Vagina (tissue), 2 donors: ENCODE results near the gene STX1A. TPM values are rescaled to one million over a fixed set of nuclear protein-coding genes. Genes with fewer than 3 reads are reported as not detected.

Experiments
- DNase-seq, 2 donors: peaks; one replicate each; pipeline ENCODE4 v3.0.0-alpha.2; 2017; ENCODE audit errors: extremely low spot score in 2 of 2
- H3K27ac ChIP-seq: fragments of 200-600 bp; sonication (generic); one replicate; pipeline ENCODE4 v1.5.1; 2019
- H3K27me3 ChIP-seq: fragments of 200-600 bp; sonication (generic); one replicate; pipeline ENCODE4 v1.5.1; 2019
- H3K36me3 ChIP-seq, 2 donors: fragments of 200-600 bp; sonication (generic); one replicate each; pipeline ENCODE4 v1.5.1; 2017 to 2019
- H3K4me1 ChIP-seq: fragments of 200-600 bp; sonication (generic); one replicate; pipeline ENCODE4 v1.5.1; 2019
- H3K4me3 ChIP-seq, 2 donors: fragments of 200-600 bp; sonication (generic); 1 replicate in 1 of 2; 2 replicates in 1 of 2; pipeline ENCODE4 v1.5.1; 2016 to 2019
- H3K9me3 ChIP-seq: fragments of 200-600 bp; sonication (generic); one replicate; pipeline ENCODE4 v1.5.1; 2019
- POLR2A ChIP-seq, 2 donors: fragments of 450-650 bp; IDR thresholded peaks; one replicate each; pipeline ENCODE4 v1.6.1; 2017; ENCODE audit warnings: antibody characterized with exemption in 2 of 2, mild to moderate bottlenecking in 2 of 2, moderate library complexity in 2 of 2
- POLR2AphosphoS5 ChIP-seq, 2 donors: sonication (generic); formaldehyde crosslinking; IDR thresholded peaks; one replicate each; pipeline ENCODE4 v1.9.0; 2017; ENCODE audit warnings: antibody characterized with exemption in 2 of 2, mild to moderate bottlenecking in 2 of 2, low read depth in 1 of 2; ENCODE audit not compliant: insufficient read depth in 1 of 2
- intact Hi-C: fragments of 100-400 bp; cut with DNase I; formaldehyde crosslinking; loops from one replicate; pipeline ENCODE4 v1.15.1; 2023
- total RNA-seq: library from RNA; depleted of rRNA; stranded (reverse); fragments of >200 nt; gene quantifications from one replicate; pipeline ENCODE4 v1.2.3, GENCODE V29; 2016
- TF ChIP-seq, protein P1 (sequence below), 3 experiments: fragments of 450-650 bp in 2 of 3; fragments of 200-600 bp in 1 of 3; sonication (generic) in 1 of 3; IDR thresholded peaks; one replicate each; pipeline ENCODE4 v1.5.1; 2017 to 2019; ENCODE audit warnings: antibody characterized with exemption in 3 of 3, mild to moderate bottlenecking in 2 of 3, moderate library complexity in 2 of 3

Gene STX1A
- total RNA-seq, 1 donor from 2014 or later = 17.2 TPM

GRCh38 chr7:73671857-73672445 lies 47.5 kb downstream of the STX1A start:
- Histone ChIP-seq H3K27ac (no peak overlapping the region), H3K27me3 (no peaks in the 10 kb centered on the region), H3K9me3 (no peaks in the 10 kb centered on the region), H3K36me3 (no peaks in the 10 kb centered on the region), H3K4me1 (peaks cover 18% of the 10 kb centered on the region), H3K4me3 (no peak overlapping the region)
- TF ChIP-seq, protein P1, sequence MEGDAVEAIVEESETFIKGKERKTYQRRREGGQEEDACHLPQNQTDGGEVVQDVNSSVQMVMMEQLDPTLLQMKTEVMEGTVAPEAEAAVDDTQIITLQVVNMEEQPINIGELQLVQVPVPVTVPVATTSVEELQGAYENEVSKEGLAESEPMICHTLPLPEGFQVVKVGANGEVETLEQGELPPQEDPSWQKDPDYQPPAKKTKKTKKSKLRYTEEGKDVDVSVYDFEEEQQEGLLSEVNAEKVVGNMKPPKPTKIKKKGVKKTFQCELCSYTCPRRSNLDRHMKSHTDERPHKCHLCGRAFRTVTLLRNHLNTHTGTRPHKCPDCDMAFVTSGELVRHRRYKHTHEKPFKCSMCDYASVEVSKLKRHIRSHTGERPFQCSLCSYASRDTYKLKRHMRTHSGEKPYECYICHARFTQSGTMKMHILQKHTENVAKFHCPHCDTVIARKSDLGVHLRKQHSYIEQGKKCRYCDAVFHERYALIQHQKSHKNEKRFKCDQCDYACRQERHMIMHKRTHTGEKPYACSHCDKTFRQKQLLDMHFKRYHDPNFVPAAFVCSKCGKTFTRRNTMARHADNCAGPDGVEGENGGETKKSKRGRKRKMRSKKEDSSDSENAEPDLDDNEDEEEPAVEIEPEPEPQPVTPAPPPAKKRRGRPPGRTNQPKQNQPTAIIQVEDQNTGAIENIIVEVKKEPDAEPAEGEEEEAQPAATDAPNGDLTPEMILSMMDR (IDR thresholded peaks at IDR 0.05) = no peak
- TF ChIP-seq POLR2AphosphoS5 (IDR thresholded peaks at IDR 0.05; ENCODE audit: insufficient read depth in 1 of 2, low read depth in 1 of 2) (no peak), POLR2A (IDR thresholded peaks at IDR 0.05) (no peak)
- intact Hi-C loops = no loop called here
- no peak for DNase-seq

- Histone ChIP-seq H3K36me3 (no peaks in the 10 kb centered on the region), H3K27ac (no peak overlapping the region), H3K4me3 (no peak overlapping the region), H3K9me3 (no peaks in the 10 kb centered on the region), H3K4me1 (peaks cover 18% of the 10 kb centered on the region), H3K27me3 (no peaks in the 10 kb centered on the region)
- TF ChIP-seq, protein P1 (IDR thresholded peaks at IDR 0.05) = no peak
- no peak for TF ChIP-seq POLR2AphosphoS5 (IDR thresholded peaks at IDR 0.05; ENCODE audit: insufficient read depth in 1 of 2, low read depth in 1 of 2)
- TF ChIP-seq POLR2A (IDR thresholded peaks at IDR 0.05) = no peak
- DNase-seq = no peak
- intact Hi-C loops = no loop called here
These were observed 48.2 kb downstream of the STX1A start for GRCh38 chr7:73671322-73671661.

DNA sequence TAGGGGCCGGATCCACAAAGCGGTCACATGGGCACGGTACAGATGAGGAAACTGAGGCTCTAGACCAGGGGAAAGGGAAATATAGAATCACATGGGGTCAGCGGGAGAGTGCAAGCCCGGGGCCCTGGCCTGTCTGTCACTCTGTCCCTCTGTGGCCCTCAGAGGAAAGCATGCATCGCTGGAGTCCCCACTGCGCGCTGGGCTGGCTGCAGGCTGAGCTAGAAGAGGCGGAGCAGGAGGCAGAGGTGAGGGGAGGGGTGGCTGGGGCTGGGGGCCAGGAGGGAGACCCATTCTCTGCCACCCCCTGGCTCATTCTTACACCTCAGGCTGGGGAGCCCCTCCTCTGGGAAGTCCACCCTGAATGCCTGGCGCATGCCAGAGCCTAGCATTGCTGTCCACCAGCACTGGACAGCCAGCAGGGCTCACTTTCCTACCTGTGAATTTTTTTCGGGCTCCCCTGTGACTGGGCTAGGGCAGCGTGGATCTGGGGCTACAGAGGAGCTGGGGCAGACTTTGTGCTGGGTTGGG lies 49.5 kb downstream of the STX1A start:
- intact Hi-C loops = loop anchor here (10.0 kb wide), 1 partner anchor 65 kb away; no protein-coding TSS in a partner anchor
- Histone ChIP-seq H3K4me3 (no peak overlapping the region), H3K4me1 (peaks cover 18% of the 10 kb centered on the region), H3K27me3 (no peaks in the 10 kb centered on the region), H3K9me3 (no peaks in the 10 kb centered on the region), H3K36me3 (no peaks in the 10 kb centered on the region), H3K27ac (no peak overlapping the region)
- DNase-seq = no peak
- TF ChIP-seq, protein P1 (IDR thresholded peaks at IDR 0.05) = no peak
- TF ChIP-seq POLR2A (IDR thresholded peaks at IDR 0.05) (no peak), POLR2AphosphoS5 (IDR thresholded peaks at IDR 0.05; ENCODE audit: insufficient read depth in 1 of 2, low read depth in 1 of 2) (no peak)

GRCh38 chr7:73669288-73669701 lies 50.2 kb downstream of the STX1A start:
- H3K36me3 ChIP-seq = no peaks in the 10 kb centered on the region
- H3K27me3 ChIP-seq = no peaks in the 10 kb centered on the region
- TF ChIP-seq POLR2AphosphoS5 (IDR thresholded peaks at IDR 0.05; ENCODE audit: insufficient read depth in 1 of 2, low read depth in 1 of 2) = no peak
- TF ChIP-seq, protein P1 (IDR thresholded peaks at IDR 0.05) = no peak
- no peak for TF ChIP-seq POLR2A (IDR thresholded peaks at IDR 0.05)
- peaks cover 18% of the 10 kb centered on the region for H3K4me1 ChIP-seq
- peak overlapping the region in 1 of 2 donors; percentile 97 for H3K4me3 ChIP-seq
- H3K9me3 ChIP-seq = no peaks in the 10 kb centered on the region
- H3K27ac ChIP-seq = no peak overlapping the region
- intact Hi-C loops = loop anchor here (10.0 kb wide), 1 partner anchor 64 kb away; no protein-coding TSS in a partner anchor
- no peak for DNase-seq

DNA sequence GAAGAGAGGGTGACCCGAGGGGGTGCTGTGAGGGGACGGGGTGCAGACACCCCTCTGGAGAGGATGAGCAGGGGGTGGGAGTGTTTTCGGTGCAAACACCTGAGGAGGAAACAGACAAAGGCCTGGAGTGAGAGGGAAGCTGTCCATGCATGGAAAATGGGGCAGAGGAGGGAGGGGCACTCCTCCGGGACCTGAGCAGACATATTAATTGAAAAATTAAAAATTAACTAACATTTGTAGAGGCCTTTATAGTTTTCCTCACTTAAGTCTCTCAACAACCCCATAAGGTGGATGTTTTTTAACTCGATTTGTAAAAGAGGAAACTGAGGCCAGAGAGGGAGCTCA lies 50.6 kb downstream of the STX1A start:
- Histone ChIP-seq H3K27me3 (no peaks in the 10 kb centered on the region), H3K36me3 (no peaks in the 10 kb centered on the region), H3K4me3 (peak overlapping the region; percentile 58 to 97), H3K9me3 (no peaks in the 10 kb centered on the region), H3K4me1 (peaks cover 18% of the 10 kb centered on the region), H3K27ac (no peak overlapping the region)
- no peak for DNase-seq
- no peak for TF ChIP-seq POLR2AphosphoS5 (IDR thresholded peaks at IDR 0.05; ENCODE audit: insufficient read depth in 1 of 2, low read depth in 1 of 2)
- TF ChIP-seq POLR2A (IDR thresholded peaks at IDR 0.05) = no peak
- TF ChIP-seq, protein P1 (IDR thresholded peaks at IDR 0.05) = no peak
- intact Hi-C loops = loop anchor here (10.0 kb wide), 1 partner anchor 64 kb away; no protein-coding TSS in a partner anchor
